ENCODE measurements around the gene ACTR5. TPM values are rescaled to one million over a fixed set of nuclear protein-coding genes. Genes with fewer than 3 reads are reported as not detected.

Gene ACTR5
- total RNA-seq (2022): 12.9 and 14.7 TPM in 2 replicates
- Bru-seq, nascent RNA: percentile 74 among the genes with signal in this experiment
- BruChase-seq, experiment 1, labeled RNA remaining after a 6-hour chase: percentile 65 among the genes with signal in this experiment
- BruChase-seq, experiment 2, labeled RNA remaining after a 2-hour chase: percentile 66 among the genes with signal in this experiment
- long read RNA-seq, transcript ACTR5-201 (9 exons, 2,565 nt): major isoform, 22 of 33 reads
- long read RNA-seq, partial matches to known transcripts: 2 of 33 reads
- long read RNA-seq, other reads (novel, unspliced or antisense): 9 of 33 reads

DNA sequence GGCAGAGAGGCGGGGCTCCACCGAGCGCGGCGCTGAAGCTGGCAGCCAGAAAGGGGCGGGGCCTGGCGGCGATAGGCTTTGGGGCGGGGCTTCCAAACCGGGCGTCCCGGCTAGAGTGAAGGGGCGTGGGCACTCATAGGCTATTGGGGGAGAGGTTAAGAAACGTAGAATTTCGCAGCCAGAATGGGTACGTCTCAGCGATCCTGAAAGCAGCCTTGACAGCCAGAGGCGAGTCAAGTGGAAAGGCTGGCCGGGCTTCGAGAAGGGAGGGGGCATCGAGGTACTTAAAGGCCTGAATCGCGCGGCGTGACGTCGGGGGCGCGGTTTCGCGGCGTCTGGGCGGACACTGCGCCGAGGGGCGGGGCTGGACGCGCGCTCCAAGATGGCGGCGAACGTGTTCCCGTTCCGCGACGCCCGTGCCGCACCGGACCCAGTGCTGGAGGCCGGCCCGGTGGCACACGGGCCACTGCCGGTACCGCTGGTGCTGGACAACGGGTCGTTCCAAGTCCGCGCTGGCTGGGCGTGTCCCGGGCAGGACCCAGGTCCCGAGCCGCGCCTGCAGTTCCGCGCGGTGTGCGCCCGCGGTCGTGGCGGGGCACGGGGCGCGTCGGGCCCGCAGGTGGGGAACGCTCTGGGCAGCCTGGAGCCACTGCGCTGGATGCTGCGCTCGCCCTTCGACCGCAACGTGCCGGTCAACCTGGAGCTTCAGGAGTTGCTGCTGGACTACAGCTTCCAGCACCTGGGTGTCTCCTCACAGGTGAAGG lies at the start of gene ACTR5:
Gene ACTR5, plus strand, starts transcription at position 364 of the 764 bp plus-strand sequence. Its CDS starts 19 bp downstream, at position 383.
- CTCF ChIA-PET: interaction anchor here (0.5 to 2.2 kb wide), 3 partner anchors 16 to 211 kb away, joined by 3 to 6 read pairs (median 5); no protein-coding TSS in a partner anchor
- Mint-ChIP-seq H3K9me3 (ENCODE audit: low read depth, unreplicated experiment) (no peaks in the 10 kb centered on the region), H3K36me3 (ENCODE audit: insufficient read depth, unreplicated experiment) (peaks cover 20% of the 10 kb centered on the region), H3K4me3 (ENCODE audit: low read depth, unreplicated experiment) (peak within 1 kb of the TSS; percentile 89), H3K27me3 (ENCODE audit: unreplicated experiment) (peaks cover 8% of the 10 kb centered on the region), H3K27ac (ENCODE audit: unreplicated experiment) (peak within 1 kb of the TSS; percentile 80), H3K4me1 (ENCODE audit: low read depth, unreplicated experiment) (peaks cover 21% of the 10 kb centered on the region)
- TF ChIP-seq, protein P1, sequence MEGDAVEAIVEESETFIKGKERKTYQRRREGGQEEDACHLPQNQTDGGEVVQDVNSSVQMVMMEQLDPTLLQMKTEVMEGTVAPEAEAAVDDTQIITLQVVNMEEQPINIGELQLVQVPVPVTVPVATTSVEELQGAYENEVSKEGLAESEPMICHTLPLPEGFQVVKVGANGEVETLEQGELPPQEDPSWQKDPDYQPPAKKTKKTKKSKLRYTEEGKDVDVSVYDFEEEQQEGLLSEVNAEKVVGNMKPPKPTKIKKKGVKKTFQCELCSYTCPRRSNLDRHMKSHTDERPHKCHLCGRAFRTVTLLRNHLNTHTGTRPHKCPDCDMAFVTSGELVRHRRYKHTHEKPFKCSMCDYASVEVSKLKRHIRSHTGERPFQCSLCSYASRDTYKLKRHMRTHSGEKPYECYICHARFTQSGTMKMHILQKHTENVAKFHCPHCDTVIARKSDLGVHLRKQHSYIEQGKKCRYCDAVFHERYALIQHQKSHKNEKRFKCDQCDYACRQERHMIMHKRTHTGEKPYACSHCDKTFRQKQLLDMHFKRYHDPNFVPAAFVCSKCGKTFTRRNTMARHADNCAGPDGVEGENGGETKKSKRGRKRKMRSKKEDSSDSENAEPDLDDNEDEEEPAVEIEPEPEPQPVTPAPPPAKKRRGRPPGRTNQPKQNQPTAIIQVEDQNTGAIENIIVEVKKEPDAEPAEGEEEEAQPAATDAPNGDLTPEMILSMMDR (IDR thresholded peaks at IDR 0.05; ENCODE audit: unreplicated experiment): no peak
- no TSS peak for BruUV-seq (replicated peaks)
- peak; percentile 100 for DNase-seq
- intact Hi-C loops (cut with micrococcal nuclease; ENCODE audit: unreplicated experiment): no loop called here

DNA sequence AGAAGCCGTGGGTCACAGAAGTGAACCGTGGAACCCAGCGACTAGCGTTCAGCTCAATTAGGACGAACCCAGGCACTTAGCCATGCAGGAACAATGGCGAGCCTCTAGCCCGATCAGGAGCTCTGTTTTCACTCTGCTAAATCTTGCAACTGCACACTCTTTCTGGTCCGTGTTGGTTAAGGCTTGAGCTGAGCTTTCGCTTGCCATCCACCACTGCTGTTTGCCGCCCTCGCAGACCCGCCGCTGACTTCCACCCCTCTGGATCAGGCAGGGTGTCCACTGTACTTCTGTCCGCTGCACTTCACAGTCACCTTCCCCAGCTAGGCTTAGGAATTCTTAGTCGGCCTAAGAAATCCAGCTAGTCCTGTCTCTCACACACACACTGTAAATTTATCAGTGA lies 49.7 kb upstream of the ACTR5 start:
- BruUV-seq (replicated peaks): no TSS peak
- Mint-ChIP-seq H3K4me3 (ENCODE audit: low read depth, unreplicated experiment) (no peak overlapping the region), H3K27ac (ENCODE audit: unreplicated experiment) (no peak overlapping the region), H3K4me1 (ENCODE audit: low read depth, unreplicated experiment) (no peaks in the 10 kb centered on the region), H3K9me3 (ENCODE audit: low read depth, unreplicated experiment) (no peaks in the 10 kb centered on the region), H3K36me3 (ENCODE audit: insufficient read depth, unreplicated experiment) (no peaks in the 10 kb centered on the region), H3K27me3 (ENCODE audit: unreplicated experiment) (no peaks in the 10 kb centered on the region)
- TF ChIP-seq, protein P1 (IDR thresholded peaks at IDR 0.05; ENCODE audit: unreplicated experiment): no peak
- DNase-seq: no peak
- CTCF ChIA-PET: interaction anchor here (1.1 kb wide), 1 partner anchor 200 kb away, joined by 3 read pairs; no protein-coding TSS in a partner anchor
- intact Hi-C loops (cut with micrococcal nuclease; ENCODE audit: unreplicated experiment): no loop called here

DNA sequence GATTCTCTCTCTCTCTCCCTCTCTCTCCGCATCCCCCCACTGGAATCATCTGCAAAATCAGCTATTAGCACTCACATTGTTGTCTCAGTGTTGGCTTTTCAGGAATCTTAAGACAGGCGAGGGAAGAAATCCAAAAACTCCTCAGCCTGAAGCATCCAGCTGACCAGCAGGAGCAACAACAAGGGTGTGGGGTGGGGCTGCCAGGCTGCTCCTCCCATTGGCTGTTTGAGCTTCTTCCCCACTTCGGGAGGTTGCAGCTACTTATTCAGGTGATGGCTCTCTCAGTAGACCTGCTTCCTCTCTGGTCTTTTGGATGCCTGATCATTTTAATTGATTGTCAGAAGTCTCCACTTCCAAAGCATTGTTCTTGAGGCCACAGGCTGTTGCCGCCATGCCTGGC lies 48.1 kb upstream of the ACTR5 start:
- no peak overlapping the region for H3K27ac Mint-ChIP-seq (ENCODE audit: unreplicated experiment)
- no TSS peak for BruUV-seq (replicated peaks)
- no peaks in the 10 kb centered on the region for H3K9me3 Mint-ChIP-seq (ENCODE audit: low read depth, unreplicated experiment)
- H3K4me3 Mint-ChIP-seq (ENCODE audit: low read depth, unreplicated experiment): no peak overlapping the region
- intact Hi-C loops (cut with micrococcal nuclease; ENCODE audit: unreplicated experiment): no loop called here
- H3K4me1 Mint-ChIP-seq (ENCODE audit: low read depth, unreplicated experiment): no peaks in the 10 kb centered on the region
- H3K36me3 Mint-ChIP-seq (ENCODE audit: insufficient read depth, unreplicated experiment): no peaks in the 10 kb centered on the region
- no peak for DNase-seq
- CTCF ChIA-PET: no interaction called here
- TF ChIP-seq, protein P1 (IDR thresholded peaks at IDR 0.05; ENCODE audit: unreplicated experiment): no peak
- no peaks in the 10 kb centered on the region for H3K27me3 Mint-ChIP-seq (ENCODE audit: unreplicated experiment)

DNA sequence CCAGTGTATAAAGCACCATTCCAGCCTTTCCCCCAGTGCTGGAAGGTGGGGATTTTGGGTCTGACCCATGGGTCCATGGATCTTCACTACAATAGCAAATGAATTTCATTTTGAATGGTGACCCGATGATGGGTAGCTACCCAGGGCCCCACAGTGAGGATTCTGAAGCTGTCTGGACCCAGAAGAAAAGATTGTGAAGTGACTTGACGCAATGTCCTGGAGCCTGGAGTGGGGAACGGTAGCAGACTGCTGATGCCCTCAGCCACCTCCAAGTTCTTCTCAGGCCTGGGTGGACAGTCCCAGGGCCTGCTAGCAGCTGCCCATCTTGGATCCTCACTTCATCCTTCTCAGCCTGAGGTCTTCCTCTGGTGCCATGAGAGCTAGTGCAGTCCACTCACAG lies 47.3 kb upstream of the ACTR5 start:
- H3K27me3 Mint-ChIP-seq (ENCODE audit: unreplicated experiment): peaks cover 1% of the 10 kb centered on the region
- H3K4me1 Mint-ChIP-seq (ENCODE audit: low read depth, unreplicated experiment): no peaks in the 10 kb centered on the region
- CTCF ChIA-PET: no interaction called here
- no peak overlapping the region for H3K4me3 Mint-ChIP-seq (ENCODE audit: low read depth, unreplicated experiment)
- no TSS peak for BruUV-seq (replicated peaks)
- H3K27ac Mint-ChIP-seq (ENCODE audit: unreplicated experiment): no peak overlapping the region
- no peaks in the 10 kb centered on the region for H3K9me3 Mint-ChIP-seq (ENCODE audit: low read depth, unreplicated experiment)
- DNase-seq: no peak
- TF ChIP-seq, protein P1 (IDR thresholded peaks at IDR 0.05; ENCODE audit: unreplicated experiment): no peak
- intact Hi-C loops (cut with micrococcal nuclease; ENCODE audit: unreplicated experiment): no loop called here
- H3K36me3 Mint-ChIP-seq (ENCODE audit: insufficient read depth, unreplicated experiment): no peaks in the 10 kb centered on the region
